Cardiac muscle cell (in vitro differentiated cells and primary cell): ENCODE measurements around the gene FABP1. TPM values are rescaled to one million over a fixed set of nuclear protein-coding genes. Genes with fewer than 3 reads are reported as not detected.

Experiments used
- DNase-seq, 2 donors: peaks; one replicate each; pipeline versions ENCODE4 v3.0.0 to v3.0.0-alpha.2; 2010 to 2017; ENCODE audit warnings: low read depth in 1 of 2, low spot score in 1 of 2
- H3K27ac ChIP-seq: fragments of 200-600 bp; sonication (generic); 2 replicates; pipeline ENCODE4 v1.5.1; 2016
- H3K27me3 ChIP-seq: fragments of 200-600 bp; sonication (generic); 2 replicates; pipeline ENCODE4 v1.6.0; 2016; ENCODE audit warnings: control low read depth
- H3K36me3 ChIP-seq: fragments of 200-600 bp; sonication (generic); 2 replicates; pipeline ENCODE4 v1.5.1; 2016; ENCODE audit warnings: control low read depth
- H3K4me1 ChIP-seq: fragments of 200-600 bp; sonication (generic); 2 replicates; pipeline ENCODE4 v1.8.1; 2017; ENCODE audit warnings: low read depth, mild to moderate bottlenecking, mixed run types
- H3K4me3 ChIP-seq: fragments of 200-600 bp; sonication (generic); 2 replicates; pipeline ENCODE4 v1.5.1; 2016; ENCODE audit warnings: mild to moderate bottlenecking
- H3K9me3 ChIP-seq: fragments of 200-600 bp; sonication (generic); 2 replicates; pipeline ENCODE4 v1.5.1; 2017; ENCODE audit warnings: low read depth, mild to moderate bottlenecking, control low read depth
- polyA plus RNA-seq: library from polyadenylated mRNA; unstranded; fragments of >200 nt; fragmentation: Nextera tagmentation; extraction: Ambion mirVana; gene quantifications from 2 replicates; pipeline ENCODE4 v1.2.1, GENCODE V29; 2016
- total RNA-seq: library from RNA; depleted of rRNA; stranded (reverse); fragments of >200 nt; gene quantifications from 2 replicates; pipeline ENCODE4 v1.2.3, GENCODE V29; 2016
- TF ChIP-seq, protein P1 (sequence below): IDR thresholded peaks from 2 replicates; pipeline ENCODE4 v1.5.1; 2012; ENCODE audit warnings: low read depth, mild to moderate bottlenecking, low read length

FABP1 gene
- total and polyA plus RNA-seq, 2 experiments from 2014 or later = 0.45 TPM; not detected in 1

GRCh38 chr2:88144914-88145497 lies 17.1 kb upstream of the FABP1 start:
- no peaks in the 10 kb centered on the region for H3K4me1 ChIP-seq
- no peaks in the 10 kb centered on the region for H3K9me3 ChIP-seq
- no peak for DNase-seq
- no peak overlapping the region for H3K4me3 ChIP-seq
- H3K27me3 ChIP-seq = no peaks in the 10 kb centered on the region
- TF ChIP-seq, protein P1, sequence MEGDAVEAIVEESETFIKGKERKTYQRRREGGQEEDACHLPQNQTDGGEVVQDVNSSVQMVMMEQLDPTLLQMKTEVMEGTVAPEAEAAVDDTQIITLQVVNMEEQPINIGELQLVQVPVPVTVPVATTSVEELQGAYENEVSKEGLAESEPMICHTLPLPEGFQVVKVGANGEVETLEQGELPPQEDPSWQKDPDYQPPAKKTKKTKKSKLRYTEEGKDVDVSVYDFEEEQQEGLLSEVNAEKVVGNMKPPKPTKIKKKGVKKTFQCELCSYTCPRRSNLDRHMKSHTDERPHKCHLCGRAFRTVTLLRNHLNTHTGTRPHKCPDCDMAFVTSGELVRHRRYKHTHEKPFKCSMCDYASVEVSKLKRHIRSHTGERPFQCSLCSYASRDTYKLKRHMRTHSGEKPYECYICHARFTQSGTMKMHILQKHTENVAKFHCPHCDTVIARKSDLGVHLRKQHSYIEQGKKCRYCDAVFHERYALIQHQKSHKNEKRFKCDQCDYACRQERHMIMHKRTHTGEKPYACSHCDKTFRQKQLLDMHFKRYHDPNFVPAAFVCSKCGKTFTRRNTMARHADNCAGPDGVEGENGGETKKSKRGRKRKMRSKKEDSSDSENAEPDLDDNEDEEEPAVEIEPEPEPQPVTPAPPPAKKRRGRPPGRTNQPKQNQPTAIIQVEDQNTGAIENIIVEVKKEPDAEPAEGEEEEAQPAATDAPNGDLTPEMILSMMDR = no peak
- no peak overlapping the region for H3K27ac ChIP-seq
- no peaks in the 10 kb centered on the region for H3K36me3 ChIP-seq

DNA sequence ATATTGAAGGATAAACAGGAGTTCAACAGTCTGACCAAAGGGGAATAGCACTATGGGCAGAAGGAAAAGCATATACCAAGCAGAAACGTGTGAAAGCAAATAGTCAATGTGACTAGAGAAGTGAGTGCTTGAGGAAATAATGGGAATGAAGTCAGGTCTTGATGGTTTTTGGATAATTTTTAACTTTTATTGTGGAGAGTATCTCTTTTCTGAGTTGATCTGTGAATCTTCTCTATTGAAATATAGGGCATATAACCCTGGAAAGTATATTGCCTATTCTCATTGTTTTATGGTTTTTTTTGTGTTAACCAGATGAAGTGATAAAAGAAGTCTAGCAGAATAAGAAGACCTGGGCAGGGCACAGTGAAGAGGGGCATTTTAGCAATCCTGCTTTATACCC lies 16.4 kb upstream of the FABP1 start:
- no peaks in the 10 kb centered on the region for H3K4me1 ChIP-seq
- DNase-seq = no peak
- no peak overlapping the region for H3K27ac ChIP-seq
- no peaks in the 10 kb centered on the region for H3K36me3 ChIP-seq
- no peaks in the 10 kb centered on the region for H3K27me3 ChIP-seq
- TF ChIP-seq, protein P1 = no peak
- no peaks in the 10 kb centered on the region for H3K9me3 ChIP-seq
- H3K4me3 ChIP-seq = no peak overlapping the region

DNA sequence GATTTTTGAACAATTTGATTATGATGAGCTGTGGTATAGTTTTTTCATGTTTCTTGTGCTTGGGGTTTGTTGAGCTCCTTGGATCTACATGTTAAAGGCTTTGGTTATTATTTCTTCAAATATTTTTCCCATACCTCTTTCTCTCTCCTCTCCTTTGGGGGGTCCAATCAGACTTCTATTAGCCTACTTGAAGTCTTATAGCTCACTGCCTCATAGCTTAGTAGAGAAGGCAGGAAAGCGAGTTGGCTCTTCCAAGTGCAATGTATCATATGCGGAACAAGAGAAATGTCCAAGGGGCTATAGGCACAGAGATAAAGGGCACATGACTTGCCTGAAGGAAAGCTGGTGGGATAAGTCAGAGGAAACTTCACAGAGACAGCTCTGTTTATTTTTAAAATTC lies 14.1 kb upstream of the FABP1 start:
- TF ChIP-seq, protein P1 = no peak

DNA sequence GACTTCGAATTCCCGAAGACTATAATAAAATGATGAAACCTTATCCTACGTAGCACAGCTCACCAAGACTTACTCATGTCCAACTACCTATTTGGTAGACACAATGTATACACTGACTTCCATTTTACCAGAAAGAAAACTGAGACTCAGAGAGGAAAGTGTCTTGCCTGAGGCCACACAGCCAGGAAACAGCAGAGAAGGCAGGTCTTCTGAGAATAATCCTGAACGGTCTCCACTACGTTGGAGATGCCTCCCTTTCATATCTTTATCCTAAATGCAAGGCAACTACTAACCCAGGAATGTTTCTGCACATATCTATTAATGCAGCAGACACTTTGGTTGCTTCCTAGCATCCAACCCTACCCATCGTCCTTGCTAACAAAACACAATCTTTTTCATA lies 11.9 kb upstream of the FABP1 start:
- no peak overlapping the region for H3K4me3 ChIP-seq
- H3K36me3 ChIP-seq = no peaks in the 10 kb centered on the region
- H3K27ac ChIP-seq = no peak overlapping the region
- TF ChIP-seq, protein P1 = no peak
- no peaks in the 10 kb centered on the region for H3K27me3 ChIP-seq
- no peaks in the 10 kb centered on the region for H3K4me1 ChIP-seq
- H3K9me3 ChIP-seq = no peaks in the 10 kb centered on the region
- no peak for DNase-seq

More for the DNA sequence above, 14.1 kb upstream of the FABP1 start:
- Histone ChIP-seq H3K9me3 (no peaks in the 10 kb centered on the region), H3K36me3 (no peaks in the 10 kb centered on the region), H3K27ac (no peak overlapping the region), H3K4me3 (no peak overlapping the region), H3K4me1 (no peaks in the 10 kb centered on the region), H3K27me3 (no peaks in the 10 kb centered on the region)
- no peak for DNase-seq

DNA sequence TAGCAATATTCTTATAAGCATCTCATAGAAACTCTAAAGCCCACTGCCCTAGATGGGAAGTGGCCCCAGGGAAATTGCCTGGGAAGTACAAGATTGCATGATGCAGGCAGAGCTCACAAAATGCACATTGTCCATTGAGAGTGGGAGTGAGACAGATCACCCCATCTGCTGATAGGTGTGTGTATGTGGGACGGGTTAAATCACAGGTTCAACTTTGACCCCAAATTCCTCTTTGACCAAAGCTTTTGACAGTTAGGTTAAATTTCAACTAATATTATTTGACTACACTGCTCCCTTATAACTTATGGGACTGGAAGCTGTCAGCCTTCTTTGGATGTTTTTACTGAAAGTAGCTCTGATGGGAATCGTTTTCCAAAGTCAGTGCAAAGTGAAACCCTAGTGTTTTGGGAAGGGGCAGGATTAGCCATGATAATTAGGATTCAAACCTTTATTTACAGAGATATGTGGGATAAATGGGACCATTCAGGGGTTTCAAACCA lies 11.4 kb upstream of the FABP1 start:
- no peak for DNase-seq
- no peaks in the 10 kb centered on the region for H3K9me3 ChIP-seq
- H3K4me3 ChIP-seq = no peak overlapping the region
- no peaks in the 10 kb centered on the region for H3K27me3 ChIP-seq
- TF ChIP-seq, protein P1 = no peak
- no peaks in the 10 kb centered on the region for H3K36me3 ChIP-seq
- no peaks in the 10 kb centered on the region for H3K4me1 ChIP-seq
- H3K27ac ChIP-seq = no peak overlapping the region
